ENCODE results near the gene NUDT13.
A peak's percentile ranks its signal among the peaks of the same experiment; 100 is the strongest.
"Not testable (repeated sequence)": the region's sequence is repeated elsewhere in the genome, so short reads cannot be mapped to it uniquely, and the experiment has no call there.

The NUDT13 gene

GRCh38 chr10:73119952-73120351 is 9.7 kb downstream of the NUDT13 start:
- Mint-ChIP-seq H3K27ac (no peak overlapping the region), H3K9me3 (no peaks in the 10 kb centered on the region), H3K36me3 (ENCODE audit: low read depth) (peaks cover 4% of the 10 kb centered on the region), H3K4me3 (no peak overlapping the region), H3K4me1 (ENCODE audit: low read depth) (no peaks in the 10 kb centered on the region), H3K27me3 (ENCODE audit: low read depth) (no peaks in the 10 kb centered on the region)

GRCh38 chr10:73126343-73126742 is 16.1 kb downstream of the NUDT13 start:
- Mint-ChIP-seq H3K9me3 (no peaks in the 10 kb centered on the region), H3K36me3 (ENCODE audit: low read depth) (peaks cover 17% of the 10 kb centered on the region), H3K4me3 (no peak overlapping the region), H3K27me3 (ENCODE audit: low read depth) (no peaks in the 10 kb centered on the region), H3K27ac (no peak overlapping the region), H3K4me1 (ENCODE audit: low read depth) (no peaks in the 10 kb centered on the region)

- no peak overlapping the region for H3K4me3 Mint-ChIP-seq
- H3K27ac Mint-ChIP-seq: no peak overlapping the region
- no peaks in the 10 kb centered on the region for H3K9me3 Mint-ChIP-seq
- H3K36me3 Mint-ChIP-seq (ENCODE audit: low read depth): peaks cover 37% of the 10 kb centered on the region
- H3K27me3 Mint-ChIP-seq (ENCODE audit: low read depth): no peaks in the 10 kb centered on the region
- peaks cover 1% of the 10 kb centered on the region for H3K4me1 Mint-ChIP-seq (ENCODE audit: low read depth)
Observed at GRCh38 chr10:73131301-73131700, 21.0 kb downstream of the NUDT13 start.

GRCh38 chr10:73131913-73132686 is 21.8 kb downstream of the NUDT13 start:
- Mint-ChIP-seq H3K4me3 (no peak overlapping the region), H3K36me3 (ENCODE audit: low read depth) (peaks cover 36% of the 10 kb centered on the region), H3K27me3 (ENCODE audit: low read depth) (no peaks in the 10 kb centered on the region), H3K27ac (no peak overlapping the region), H3K4me1 (ENCODE audit: low read depth) (peaks cover 3% of the 10 kb centered on the region), H3K9me3 (no peaks in the 10 kb centered on the region)

GRCh38 chr10:73134727-73135126 is 24.5 kb downstream of the NUDT13 start:
- Mint-ChIP-seq H3K27me3 (ENCODE audit: low read depth) (no peaks in the 10 kb centered on the region), H3K4me1 (ENCODE audit: low read depth) (peaks cover 3% of the 10 kb centered on the region), H3K27ac (no peak overlapping the region), H3K9me3 (no peaks in the 10 kb centered on the region), H3K36me3 (ENCODE audit: low read depth) (peaks cover 40% of the 10 kb centered on the region), H3K4me3 (no peak overlapping the region)

GRCh38 chr10:73136627-73137026 is 26.4 kb downstream of the NUDT13 start:
- Mint-ChIP-seq H3K36me3 (ENCODE audit: low read depth) (peaks cover 40% of the 10 kb centered on the region), H3K4me3 (no peak overlapping the region), H3K27ac (no peak overlapping the region), H3K4me1 (ENCODE audit: low read depth) (peaks cover 4% of the 10 kb centered on the region), H3K27me3 (ENCODE audit: low read depth) (no peaks in the 10 kb centered on the region), H3K9me3 (no peaks in the 10 kb centered on the region)

- H3K27ac Mint-ChIP-seq: peak overlapping the region; percentile 11
- H3K9me3 Mint-ChIP-seq: no peaks in the 10 kb centered on the region
- H3K27me3 Mint-ChIP-seq (ENCODE audit: low read depth): no peaks in the 10 kb centered on the region
- H3K36me3 Mint-ChIP-seq (ENCODE audit: low read depth): peaks cover 33% of the 10 kb centered on the region
- no peak overlapping the region for H3K4me3 Mint-ChIP-seq
- peaks cover 5% of the 10 kb centered on the region for H3K4me1 Mint-ChIP-seq (ENCODE audit: low read depth)
Observed at GRCh38 chr10:73139251-73139650, 29.0 kb downstream of the NUDT13 start.

- Mint-ChIP-seq H3K27ac (no peak overlapping the region), H3K4me3 (no peak overlapping the region), H3K4me1 (ENCODE audit: low read depth) (peaks cover 4% of the 10 kb centered on the region), H3K36me3 (ENCODE audit: low read depth) (peaks cover 32% of the 10 kb centered on the region), H3K9me3 (no peaks in the 10 kb centered on the region), H3K27me3 (ENCODE audit: low read depth) (no peaks in the 10 kb centered on the region)
Observed at GRCh38 chr10:73141603-73142002, 31.3 kb downstream of the NUDT13 start.

GRCh38 chr10:73150633-73151413 is 40.6 kb downstream of the NUDT13 start:
- not testable (repeated sequence) for H3K4me3 Mint-ChIP-seq; H3K27ac Mint-ChIP-seq; H3K27me3 Mint-ChIP-seq (ENCODE audit: low read depth); H3K4me1 Mint-ChIP-seq (ENCODE audit: low read depth); H3K9me3 Mint-ChIP-seq
- H3K36me3 Mint-ChIP-seq (ENCODE audit: low read depth): peaks cover 37% of the 10 kb centered on the region

- no peak overlapping the region for H3K27ac Mint-ChIP-seq
- H3K4me1 Mint-ChIP-seq (ENCODE audit: low read depth): no peaks in the 10 kb centered on the region
- no peaks in the 10 kb centered on the region for H3K27me3 Mint-ChIP-seq (ENCODE audit: low read depth)
- no peak overlapping the region for H3K4me3 Mint-ChIP-seq
- no peaks in the 10 kb centered on the region for H3K9me3 Mint-ChIP-seq
- H3K36me3 Mint-ChIP-seq (ENCODE audit: low read depth): peaks cover 36% of the 10 kb centered on the region
Observed at GRCh38 chr10:73152009-73152408, 41.8 kb downstream of the NUDT13 start.

- no peaks in the 10 kb centered on the region for H3K27me3 Mint-ChIP-seq (ENCODE audit: low read depth)
- H3K4me3 Mint-ChIP-seq: no peak overlapping the region
- peaks cover 11% of the 10 kb centered on the region for H3K4me1 Mint-ChIP-seq (ENCODE audit: low read depth)
- no peaks in the 10 kb centered on the region for H3K9me3 Mint-ChIP-seq
- H3K27ac Mint-ChIP-seq: no peak overlapping the region
- H3K36me3 Mint-ChIP-seq (ENCODE audit: low read depth): peaks cover 30% of the 10 kb centered on the region
Observed at GRCh38 chr10:73156054-73156453, 45.8 kb downstream of the NUDT13 start.

- Mint-ChIP-seq H3K27me3 (ENCODE audit: low read depth) (no peaks in the 10 kb centered on the region), H3K9me3 (no peaks in the 10 kb centered on the region), H3K4me3 (no peak overlapping the region), H3K27ac (no peak overlapping the region), H3K4me1 (ENCODE audit: low read depth) (peaks cover 32% of the 10 kb centered on the region), H3K36me3 (ENCODE audit: low read depth) (peaks cover 31% of the 10 kb centered on the region)
Observed at GRCh38 chr10:73159038-73159648, 48.9 kb downstream of the NUDT13 start.

GRCh38 chr10:73161079-73161478 is 50.8 kb downstream of the NUDT13 start:
- H3K9me3 Mint-ChIP-seq: no peaks in the 10 kb centered on the region
- no peak overlapping the region for H3K4me3 Mint-ChIP-seq
- no peaks in the 10 kb centered on the region for H3K27me3 Mint-ChIP-seq (ENCODE audit: low read depth)
- peaks cover 35% of the 10 kb centered on the region for H3K36me3 Mint-ChIP-seq (ENCODE audit: low read depth)
- H3K27ac Mint-ChIP-seq: no peak overlapping the region
- peaks cover 38% of the 10 kb centered on the region for H3K4me1 Mint-ChIP-seq (ENCODE audit: low read depth)

- no peak overlapping the region for H3K4me3 Mint-ChIP-seq
- peaks cover 33% of the 10 kb centered on the region for H3K36me3 Mint-ChIP-seq (ENCODE audit: low read depth)
- H3K4me1 Mint-ChIP-seq (ENCODE audit: low read depth): peaks cover 44% of the 10 kb centered on the region
- no peaks in the 10 kb centered on the region for H3K9me3 Mint-ChIP-seq
- no peak overlapping the region for H3K27ac Mint-ChIP-seq
- H3K27me3 Mint-ChIP-seq (ENCODE audit: low read depth): no peaks in the 10 kb centered on the region
Observed at GRCh38 chr10:73161662-73162061, 51.4 kb downstream of the NUDT13 start.

- no peak overlapping the region for H3K27ac Mint-ChIP-seq
- H3K9me3 Mint-ChIP-seq: no peaks in the 10 kb centered on the region
- H3K36me3 Mint-ChIP-seq (ENCODE audit: low read depth): peaks cover 34% of the 10 kb centered on the region
- H3K27me3 Mint-ChIP-seq (ENCODE audit: low read depth): no peaks in the 10 kb centered on the region
- peaks cover 53% of the 10 kb centered on the region for H3K4me1 Mint-ChIP-seq (ENCODE audit: low read depth)
- no peak overlapping the region for H3K4me3 Mint-ChIP-seq
Observed at GRCh38 chr10:73163096-73163495, 52.8 kb downstream of the NUDT13 start.

Measured in T-helper 1 cell treated with Interleukin-12 subunit alpha and Interleukin-12 subunit beta and Interleukin-4 antibody, amounts not matched to agents 30 μg/mL and 1 μg/mL, for 36 hours (primary cell).